Endothelial cell (in vitro differentiated cells): ENCODE measurements around the gene NEO1. TPM values are rescaled to one million over a fixed set of nuclear protein-coding genes. Genes with fewer than 3 reads are reported as not detected.
A peak's percentile ranks its signal among the peaks of the same experiment; 100 is the strongest.

ENCODE experiments used
- DNase-seq: peaks from one replicate; pipeline ENCODE4 v3.0.0; 2021; ENCODE audit warnings: low spot score
- H3K27ac Mint-ChIP-seq: one replicate; pipeline ENCODE4 v1.8.0; 2021; ENCODE audit warnings: mixed read lengths, inconsistent platforms; ENCODE audit not compliant: unreplicated experiment
- H3K27me3 Mint-ChIP-seq: one replicate; pipeline ENCODE4 v1.8.0; 2021; ENCODE audit warnings: mild to moderate bottlenecking, moderate library complexity, mixed read lengths, inconsistent platforms; ENCODE audit not compliant: unreplicated experiment
- H3K36me3 Mint-ChIP-seq: one replicate; pipeline ENCODE4 v1.8.0; 2021; ENCODE audit warnings: mild to moderate bottlenecking, low read depth, mixed read lengths, inconsistent platforms; ENCODE audit not compliant: unreplicated experiment
- H3K4me1 Mint-ChIP-seq: one replicate; pipeline ENCODE4 v1.8.0; 2021; ENCODE audit warnings: mild to moderate bottlenecking, mixed read lengths, inconsistent platforms; ENCODE audit not compliant: unreplicated experiment
- H3K4me3 Mint-ChIP-seq: one replicate; pipeline ENCODE4 v1.8.0; 2021; ENCODE audit warnings: mild to moderate bottlenecking, mixed read lengths, inconsistent platforms; ENCODE audit not compliant: unreplicated experiment
- H3K9me3 Mint-ChIP-seq: one replicate; pipeline ENCODE4 v1.8.0; 2021; ENCODE audit warnings: mixed read lengths, inconsistent platforms; ENCODE audit not compliant: unreplicated experiment
- total RNA-seq: library from RNA; stranded (reverse); fragmentation: NEBNext Ultra II Directional; extraction: Animal tissue kit (Norgen Biotek cat#: 25700); gene quantifications from one replicate; pipeline ENCODE4 v1.2.1, GENCODE V29; 2021; ENCODE audit not compliant: unreplicated experiment
- TF ChIP-seq, protein P1 (sequence below): fragments of 200-600 bp; sonication (generic); IDR thresholded peaks from one replicate; pipeline ENCODE4 v1.5.0; 2021; ENCODE audit warnings: antibody characterized with exemption; ENCODE audit not compliant: unreplicated experiment

Gene NEO1
- total RNA-seq, 1 donor from 2014 or later, result 140 TPM

DNA sequence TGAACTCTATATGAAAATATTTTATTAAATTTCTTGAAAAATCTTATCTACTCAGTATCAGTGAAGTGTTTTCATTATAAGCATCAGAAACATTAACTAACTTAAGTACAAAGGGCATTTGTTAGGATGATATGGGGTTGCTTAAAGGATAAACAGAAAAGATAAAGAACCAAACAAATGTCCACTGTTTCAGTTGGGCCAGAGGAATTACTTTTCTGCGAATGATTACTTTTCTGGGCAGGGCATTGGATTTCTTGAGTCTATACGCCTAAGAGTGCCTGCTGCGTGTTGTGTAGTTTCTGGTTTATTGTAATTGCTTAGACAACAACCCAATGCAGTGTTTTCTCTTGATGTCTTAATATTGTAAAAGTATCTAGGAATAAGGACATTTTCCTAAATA is 52.8 kb downstream of the NEO1 start:
- no peak overlapping the region for H3K4me3 Mint-ChIP-seq
- DNase-seq, result no peak
- H3K9me3 Mint-ChIP-seq, result no peaks in the 10 kb centered on the region
- H3K36me3 Mint-ChIP-seq, result no peaks in the 10 kb centered on the region
- peaks cover 20% of the 10 kb centered on the region for H3K4me1 Mint-ChIP-seq
- H3K27me3 Mint-ChIP-seq, result peaks cover 2% of the 10 kb centered on the region
- TF ChIP-seq, protein P1, sequence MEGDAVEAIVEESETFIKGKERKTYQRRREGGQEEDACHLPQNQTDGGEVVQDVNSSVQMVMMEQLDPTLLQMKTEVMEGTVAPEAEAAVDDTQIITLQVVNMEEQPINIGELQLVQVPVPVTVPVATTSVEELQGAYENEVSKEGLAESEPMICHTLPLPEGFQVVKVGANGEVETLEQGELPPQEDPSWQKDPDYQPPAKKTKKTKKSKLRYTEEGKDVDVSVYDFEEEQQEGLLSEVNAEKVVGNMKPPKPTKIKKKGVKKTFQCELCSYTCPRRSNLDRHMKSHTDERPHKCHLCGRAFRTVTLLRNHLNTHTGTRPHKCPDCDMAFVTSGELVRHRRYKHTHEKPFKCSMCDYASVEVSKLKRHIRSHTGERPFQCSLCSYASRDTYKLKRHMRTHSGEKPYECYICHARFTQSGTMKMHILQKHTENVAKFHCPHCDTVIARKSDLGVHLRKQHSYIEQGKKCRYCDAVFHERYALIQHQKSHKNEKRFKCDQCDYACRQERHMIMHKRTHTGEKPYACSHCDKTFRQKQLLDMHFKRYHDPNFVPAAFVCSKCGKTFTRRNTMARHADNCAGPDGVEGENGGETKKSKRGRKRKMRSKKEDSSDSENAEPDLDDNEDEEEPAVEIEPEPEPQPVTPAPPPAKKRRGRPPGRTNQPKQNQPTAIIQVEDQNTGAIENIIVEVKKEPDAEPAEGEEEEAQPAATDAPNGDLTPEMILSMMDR, result no peak
- H3K27ac Mint-ChIP-seq, result no peak overlapping the region

DNA sequence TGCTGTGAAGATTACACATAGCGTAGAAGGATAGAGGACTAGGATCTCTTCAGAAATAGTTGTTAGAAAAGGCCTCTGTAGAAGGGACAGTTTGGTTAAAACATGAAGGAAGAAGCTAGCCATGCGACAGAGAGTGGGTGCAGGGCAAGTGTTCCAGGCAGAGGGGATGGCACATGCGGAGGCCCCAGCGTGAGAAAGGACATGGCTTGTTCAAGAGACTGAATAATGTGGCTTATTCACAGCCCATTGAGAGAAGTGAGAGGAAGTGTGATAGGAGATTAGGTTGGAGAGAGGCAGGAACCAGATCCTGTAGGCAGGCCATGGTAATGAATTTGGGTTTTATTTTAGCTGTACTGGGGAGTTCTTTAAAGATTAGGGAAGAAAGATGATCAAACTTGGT is 56.4 kb downstream of the NEO1 start:
- Mint-ChIP-seq H3K36me3 (no peaks in the 10 kb centered on the region), H3K27ac (peak overlapping the region; percentile 55), H3K4me1 (peaks cover 23% of the 10 kb centered on the region), H3K4me3 (peak overlapping the region; percentile 35), H3K9me3 (no peaks in the 10 kb centered on the region), H3K27me3 (peaks cover 2% of the 10 kb centered on the region)
- TF ChIP-seq, protein P1, result no peak
- DNase-seq, result peak; percentile 8

DNA sequence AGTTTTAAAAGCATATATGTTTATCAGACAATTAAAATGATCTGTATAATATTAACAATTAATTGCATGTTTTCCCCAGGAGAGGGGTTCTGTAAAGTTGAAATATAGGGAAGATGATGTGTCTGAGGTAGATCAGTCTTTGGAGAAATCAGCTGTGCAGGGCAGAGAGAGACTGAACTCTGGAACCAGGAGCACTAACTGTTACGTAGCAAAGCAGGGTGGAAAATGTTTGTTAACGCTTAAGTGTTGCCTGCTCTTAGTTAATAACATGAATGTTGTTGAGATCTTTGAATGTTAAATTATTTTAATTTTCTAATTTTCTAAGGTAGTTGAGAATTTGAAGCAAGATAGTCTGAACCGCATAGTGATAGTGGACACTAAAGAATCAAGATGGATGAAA is 57.5 kb downstream of the NEO1 start:
- Mint-ChIP-seq H3K4me1 (peaks cover 27% of the 10 kb centered on the region), H3K27ac (no peak overlapping the region), H3K9me3 (no peaks in the 10 kb centered on the region), H3K27me3 (peaks cover 2% of the 10 kb centered on the region), H3K4me3 (no peak overlapping the region), H3K36me3 (no peaks in the 10 kb centered on the region)
- DNase-seq, result no peak
- TF ChIP-seq, protein P1, result no peak

DNA sequence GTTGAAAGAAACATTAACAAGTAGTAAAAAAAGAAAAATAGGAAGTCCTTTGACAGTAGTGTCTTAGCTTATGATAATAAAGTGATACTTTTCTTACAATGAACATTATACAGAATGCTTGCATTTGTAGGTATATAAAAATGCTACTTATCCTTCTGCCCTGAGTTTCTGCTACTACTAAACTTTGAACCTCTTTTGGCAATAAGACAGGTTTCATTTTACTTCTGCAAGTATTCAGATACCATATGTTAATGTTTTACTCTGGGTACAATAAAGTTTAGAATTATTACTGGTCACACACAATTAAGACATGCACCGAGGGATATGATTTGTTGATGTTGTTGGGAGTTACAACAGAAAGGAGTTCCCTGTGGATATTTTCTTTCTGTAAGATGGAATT is 57.9 kb downstream of the NEO1 start:
- TF ChIP-seq, protein P1, result no peak
- Mint-ChIP-seq H3K4me1 (peaks cover 27% of the 10 kb centered on the region), H3K9me3 (no peaks in the 10 kb centered on the region), H3K36me3 (no peaks in the 10 kb centered on the region), H3K4me3 (no peak overlapping the region), H3K27me3 (peaks cover 2% of the 10 kb centered on the region), H3K27ac (no peak overlapping the region)
- DNase-seq, result no peak

DNA sequence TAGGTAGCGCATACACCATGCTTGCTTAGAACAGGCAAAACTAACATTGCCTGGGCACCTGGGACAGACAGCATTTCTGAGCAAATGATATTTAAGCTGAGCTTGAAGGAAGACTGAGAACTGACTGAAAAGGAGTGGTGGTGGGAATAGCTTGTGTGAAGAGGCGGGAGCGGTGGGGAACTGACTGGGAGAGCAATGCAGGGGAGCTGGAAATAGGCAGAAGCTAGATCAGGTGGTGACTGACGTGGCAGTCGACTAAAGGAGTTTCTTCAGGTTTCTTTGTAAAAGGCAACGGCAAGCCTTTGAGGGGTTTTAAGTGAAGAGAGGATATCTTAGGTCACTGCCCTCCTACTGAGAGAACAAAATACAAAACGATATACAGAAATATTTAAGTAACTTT is 61.8 kb downstream of the NEO1 start:
- Mint-ChIP-seq H3K27ac (peak overlapping the region; percentile 64), H3K9me3 (no peaks in the 10 kb centered on the region), H3K4me3 (no peak overlapping the region), H3K4me1 (peaks cover 35% of the 10 kb centered on the region), H3K27me3 (peaks cover 2% of the 10 kb centered on the region), H3K36me3 (peaks cover 7% of the 10 kb centered on the region)
- DNase-seq, result no peak
- TF ChIP-seq, protein P1, result no peak
